Left ventricle myocardium superior (tissue), 1 donor: ENCODE measurements around the gene TSHZ2. TPM values are rescaled to one million over a fixed set of nuclear protein-coding genes. Genes with fewer than 3 reads are reported as not detected.
"Not testable (repeated sequence)": the region's sequence is repeated elsewhere in the genome, so short reads cannot be mapped to it uniquely, and the experiment has no call there.

Experiments used
- ATAC-seq: fragments of 200-7000 bp; cut with Tn5 transposase; one replicate; pipeline ENCODE4 v1.9.1; 2020; ENCODE audit warnings: mild to moderate bottlenecking, moderate library complexity
- DNase-seq: peaks from one replicate; pipeline ENCODE4 v3.0.0-alpha.2; 2020
- intact Hi-C: fragments of 100-400 bp; cut with micrococcal nuclease; formaldehyde crosslinking; loops from one replicate; pipeline ENCODE4 v1.11.0; 2022
- total RNA-seq: library from RNA; stranded (reverse); fragmentation: NEBNext Ultra II Directional; extraction: Animal tissue kit (Norgen Biotek cat#: 25700); gene quantifications from one replicate; pipeline ENCODE4 v1.2.1, GENCODE V29; 2021
- donor health status: DM: no; HTN: yes; CAD: no; lungs with severe emphysema.

TSHZ2 gene
- total RNA-seq, 1 donor from 2014 or later = 5.2 TPM

DNA sequence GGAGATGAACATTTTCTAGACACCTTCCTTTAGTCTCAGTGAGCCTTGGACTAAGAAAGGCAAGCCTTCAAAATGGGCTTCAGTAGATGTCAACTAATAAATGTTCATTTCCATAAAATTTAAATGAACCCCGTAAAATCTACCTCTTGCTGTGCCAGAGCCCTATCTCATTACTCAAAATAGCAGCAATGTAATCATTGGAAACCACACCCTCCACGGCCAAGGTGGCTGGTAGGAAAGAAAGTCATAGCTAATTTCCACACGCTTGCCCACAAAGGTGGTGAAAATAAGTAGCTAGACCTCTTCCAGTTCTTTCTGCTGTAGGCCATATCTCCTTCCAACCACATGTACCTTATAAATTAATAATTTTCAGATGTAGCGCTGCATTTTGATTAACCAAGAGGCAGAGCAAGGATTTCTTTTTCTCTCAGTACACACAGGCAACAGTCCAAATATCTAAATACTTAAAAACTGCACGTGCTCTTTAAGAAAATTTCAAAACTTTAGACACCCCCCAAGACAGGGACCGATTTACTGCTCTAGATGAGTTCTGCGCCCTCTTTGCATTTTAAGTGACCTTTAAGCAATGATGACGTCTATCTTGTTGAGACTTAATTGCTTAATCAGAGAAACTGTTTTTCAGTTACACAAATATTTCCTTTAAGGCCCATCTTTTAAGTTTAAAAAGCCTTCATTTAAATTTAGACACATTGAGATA, 330.7 kb downstream of the TSHZ2 start:
- no peak for ATAC-seq
- no peak for DNase-seq
- intact Hi-C loops = no loop called here

- DNase-seq (no peak), ATAC-seq (no peak)
- intact Hi-C loops = no loop called here
These were observed 331.2 kb downstream of the TSHZ2 start for GRCh38 chr20:53303413-53303760.

DNA sequence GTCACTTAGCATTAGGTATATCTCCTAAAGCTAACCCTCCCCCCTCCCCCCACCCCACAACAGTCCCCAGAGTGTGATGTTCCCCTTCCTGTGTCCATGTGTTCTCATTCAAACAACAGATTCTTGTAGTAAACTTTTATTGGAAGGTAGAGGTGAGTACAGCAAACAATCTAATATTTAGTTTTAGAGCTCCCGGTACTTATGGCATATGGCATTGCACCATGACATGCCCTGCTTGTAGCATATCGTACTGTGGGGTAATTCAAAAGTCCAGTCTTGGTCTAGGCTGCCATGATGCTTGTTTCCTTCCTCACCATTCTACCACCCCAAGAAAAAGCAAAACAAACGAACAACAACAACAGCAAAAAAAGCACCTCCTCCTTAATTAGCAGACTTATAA, 332.0 kb downstream of the TSHZ2 start:
- intact Hi-C loops = no loop called here
- DNase-seq (no peak), ATAC-seq (no peak)

- no peak for ATAC-seq
These were observed 334.1 kb downstream of the TSHZ2 start for GRCh38 chr20:53306192-53306805.

GRCh38 chr20:53307964-53308597, 335.9 kb downstream of the TSHZ2 start:
- intact Hi-C loops = no loop called here
- DNase-seq (no peak), ATAC-seq (no peak)

More at GRCh38 chr20:53306192-53306805, 334.1 kb downstream of the TSHZ2 start:
- DNase-seq = no peak
- intact Hi-C loops = no loop called here

GRCh38 chr20:53309515-53309914, 337.4 kb downstream of the TSHZ2 start:
- intact Hi-C loops = no loop called here
- ATAC-seq (no peak), DNase-seq (no peak)

- ATAC-seq = no peak
- intact Hi-C loops = no loop called here
- no peak for DNase-seq
These were observed 340.8 kb downstream of the TSHZ2 start for GRCh38 chr20:53312957-53313356.

DNA sequence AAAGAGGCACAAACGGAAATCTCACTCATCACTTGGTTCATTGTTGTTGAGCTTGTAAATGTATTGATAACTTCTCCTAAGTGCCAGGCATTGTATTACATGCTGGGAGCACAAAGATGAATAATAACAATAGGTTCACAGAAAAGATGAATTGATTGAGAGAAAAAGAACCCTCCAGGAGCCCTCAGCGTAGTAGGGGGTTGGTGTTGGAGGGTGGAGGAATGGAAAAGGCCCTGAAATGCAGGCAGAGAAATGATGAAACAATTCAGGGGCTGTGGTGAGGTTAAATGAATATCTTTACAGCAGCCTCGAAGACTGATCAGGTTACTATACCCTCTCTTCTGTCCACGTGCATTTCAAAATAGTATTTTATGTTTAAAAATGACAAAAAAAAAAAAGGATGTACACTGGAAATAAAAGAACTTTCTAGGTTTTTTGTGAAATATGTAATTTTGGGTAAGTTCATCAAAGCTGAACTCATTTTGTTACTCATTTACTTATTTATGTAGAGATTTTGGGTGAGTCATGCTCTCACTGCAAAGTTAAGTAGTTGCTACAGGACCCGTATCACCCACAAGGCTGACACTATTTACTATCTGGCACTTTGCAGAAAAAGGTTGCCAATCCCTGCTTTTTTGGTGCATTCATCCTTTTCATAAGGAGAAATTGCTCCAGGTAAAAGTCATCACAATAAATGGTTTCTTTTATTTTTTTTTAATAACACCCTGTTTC, 344.2 kb downstream of the TSHZ2 start:
- ATAC-seq (no peak), DNase-seq (no peak)
- intact Hi-C loops = no loop called here

DNA sequence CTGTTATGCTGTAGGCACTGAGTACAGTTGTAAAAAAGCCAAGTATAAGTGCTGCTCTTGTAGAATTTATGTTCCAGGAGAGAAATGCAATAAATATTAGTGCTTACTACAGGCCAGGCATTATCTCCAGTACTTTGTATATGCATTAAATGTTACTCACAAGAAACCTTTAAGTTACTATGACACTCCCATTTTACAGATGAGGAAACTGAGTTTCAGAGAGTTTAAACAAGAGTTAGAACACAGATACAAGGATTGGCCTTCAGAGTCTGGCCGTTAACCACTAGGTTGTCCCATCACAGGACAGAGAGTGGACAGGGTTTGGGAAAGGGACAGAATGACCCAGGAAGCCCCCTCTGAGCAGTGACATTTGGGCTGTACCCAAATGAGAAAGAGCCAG, 347.0 kb downstream of the TSHZ2 start:
- intact Hi-C loops = no loop called here
- no peak for DNase-seq
- no peak for ATAC-seq

DNA sequence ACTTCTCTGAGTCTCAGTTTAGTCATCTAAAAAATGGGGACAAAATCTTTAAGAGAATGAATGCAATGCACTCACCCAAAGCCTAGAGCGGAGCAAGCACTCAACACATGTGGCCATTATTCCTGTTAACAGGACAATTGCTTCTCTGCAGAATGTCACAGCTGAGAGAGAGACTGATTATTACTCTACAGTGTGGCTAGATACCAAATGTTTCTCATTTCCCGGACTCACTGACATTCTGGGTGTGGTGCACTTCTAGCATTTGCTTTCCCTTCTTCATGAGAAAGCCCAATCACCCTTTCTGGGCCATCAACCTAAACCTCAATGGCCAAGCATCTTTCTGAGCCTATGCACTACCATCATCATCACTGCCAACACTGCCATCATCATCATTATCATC, 347.6 kb downstream of the TSHZ2 start:
- intact Hi-C loops = no loop called here
- ATAC-seq (no peak), DNase-seq (no peak)

- ATAC-seq (no peak), DNase-seq (no peak)
- intact Hi-C loops = no loop called here
These were observed 348.5 kb downstream of the TSHZ2 start for GRCh38 chr20:53320701-53321100.

DNA sequence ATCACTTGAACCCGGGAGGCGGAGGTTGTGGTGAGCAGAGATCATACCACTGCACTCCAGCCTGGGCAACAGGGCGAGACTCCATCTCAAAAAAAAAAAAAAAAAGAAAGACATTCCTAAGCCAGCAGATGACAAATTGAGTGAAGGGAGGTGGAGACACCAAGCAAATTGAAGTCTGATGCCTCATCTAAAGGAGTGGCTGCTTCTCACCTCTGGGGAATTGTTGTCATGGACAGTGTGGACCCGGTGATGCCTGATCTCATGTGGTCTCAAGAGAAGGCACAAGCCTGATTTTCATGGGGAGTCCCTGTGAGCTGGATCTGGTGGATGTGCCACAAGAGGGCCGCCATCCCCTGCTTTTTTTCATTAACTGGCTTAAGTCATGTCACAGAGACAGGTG, 349.4 kb downstream of the TSHZ2 start:
- intact Hi-C loops = no loop called here

DNA sequence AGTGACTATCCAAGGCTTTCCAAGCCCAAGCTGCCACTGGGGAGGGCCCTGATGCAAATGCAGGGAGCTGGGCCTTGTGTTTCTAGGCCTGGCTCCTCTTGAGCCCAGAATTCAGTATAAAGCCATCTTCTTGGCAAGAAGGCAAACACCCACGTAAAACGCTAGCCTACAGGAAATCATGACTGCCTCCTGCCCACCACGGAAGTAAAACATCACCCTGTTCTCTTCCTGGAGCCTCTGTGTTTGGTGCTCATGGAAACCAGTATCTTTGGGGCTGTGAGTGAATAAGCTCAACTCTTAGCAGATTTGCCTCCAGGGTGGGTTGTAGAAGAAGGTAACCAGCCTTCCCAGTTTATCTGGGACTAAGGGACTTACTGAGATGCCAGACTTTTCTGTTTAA, 350.5 kb downstream of the TSHZ2 start:
- no peak for ATAC-seq
- no peak for DNase-seq
- intact Hi-C loops = no loop called here

More for the DNA sequence above, 349.4 kb downstream of the TSHZ2 start:
- no peak for ATAC-seq
- no peak for DNase-seq

- intact Hi-C loops, DNase-seq, ATAC-seq: not testable (repeated sequence)
These were observed 351.3 kb downstream of the TSHZ2 start for GRCh38 chr20:53323460-53323859.

DNA sequence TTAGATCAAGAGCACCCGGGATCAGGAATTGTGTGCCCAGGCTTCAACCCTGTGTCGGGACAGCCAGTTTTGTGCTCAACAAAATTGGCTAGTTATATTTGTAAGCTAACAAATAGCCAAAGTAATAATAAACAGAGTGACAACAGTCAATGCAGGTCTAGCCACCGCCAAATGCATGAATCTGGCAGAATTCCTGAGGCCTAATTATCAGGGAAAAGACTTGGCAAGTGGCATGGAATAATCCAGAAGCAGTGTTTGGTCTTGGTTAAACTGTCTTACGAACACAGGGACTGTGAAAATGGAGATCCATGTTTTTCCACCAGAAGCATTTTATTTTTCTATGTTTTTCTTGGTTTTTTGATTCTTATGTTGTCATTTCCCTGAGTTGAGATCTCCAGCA, 352.7 kb downstream of the TSHZ2 start:
- no peak for DNase-seq
- ATAC-seq = no peak
- intact Hi-C loops = no loop called here

GRCh38 chr20:53328961-53329360, 356.8 kb downstream of the TSHZ2 start:
- ATAC-seq (no peak), DNase-seq (no peak)
- intact Hi-C loops = no loop called here

DNA sequence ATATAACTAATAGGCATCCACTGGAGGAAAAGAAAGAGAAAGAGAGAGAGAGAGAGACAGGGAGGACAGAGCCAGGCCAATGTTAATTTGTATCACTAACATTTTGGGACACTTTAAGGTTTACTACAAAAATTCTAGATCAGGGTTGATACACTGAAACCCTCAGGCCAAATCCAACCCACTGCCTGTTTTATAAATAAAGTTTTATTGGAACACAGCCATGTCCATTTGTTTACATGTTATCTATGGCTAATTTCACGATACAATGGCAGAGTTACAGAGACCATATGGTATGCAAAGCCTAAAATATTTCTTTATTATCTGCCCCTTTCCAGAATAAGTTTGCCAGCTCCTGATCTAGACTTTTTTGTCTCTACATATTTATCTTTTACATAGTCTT, 357.6 kb downstream of the TSHZ2 start:
- DNase-seq (no peak), ATAC-seq (no peak)
- intact Hi-C loops = no loop called here

GRCh38 chr20:53330601-53331140, 358.5 kb downstream of the TSHZ2 start:
- ATAC-seq = peak; percentile 47
- no peak for DNase-seq
- intact Hi-C loops = no loop called here

DNA sequence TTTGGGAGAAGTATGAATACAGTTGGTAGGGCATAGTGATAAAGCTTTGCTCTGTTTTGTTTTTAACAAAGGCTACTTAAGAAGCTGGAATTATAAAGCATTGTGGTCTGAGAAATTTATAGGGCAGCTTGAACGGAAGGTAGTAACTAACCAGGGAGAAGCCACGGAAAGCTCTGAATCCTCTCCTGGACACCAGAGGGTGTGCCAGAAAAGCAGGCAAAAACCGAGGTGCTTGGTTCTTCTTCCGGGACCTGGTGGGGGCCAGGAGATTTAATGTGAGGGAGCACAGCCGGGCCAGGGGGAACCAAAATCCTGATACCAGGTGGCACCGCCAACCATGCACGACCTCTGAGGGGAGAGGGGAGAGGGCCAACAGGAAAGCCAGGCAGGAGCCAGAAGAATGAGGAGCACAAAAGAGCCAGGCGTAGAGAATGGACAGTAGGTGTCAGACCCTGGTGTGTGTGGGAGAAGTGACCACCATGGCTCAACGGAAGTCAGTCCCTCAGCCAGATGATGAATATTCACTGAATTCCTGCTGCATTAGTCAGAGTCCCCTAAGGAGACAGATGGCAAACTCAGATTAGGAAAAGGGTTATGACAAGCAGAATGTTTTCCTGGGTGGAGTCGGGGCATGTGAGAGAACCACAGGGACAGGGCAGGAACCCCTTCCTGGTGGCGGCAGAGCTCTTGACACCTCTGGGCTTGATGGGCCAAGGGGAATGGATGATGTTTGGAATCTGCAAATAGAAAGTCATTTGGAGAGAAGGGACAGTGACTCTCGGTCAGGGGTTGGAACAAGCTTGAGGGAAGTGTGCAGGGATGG, 359.2 kb downstream of the TSHZ2 start:
- intact Hi-C loops = no loop called here
- peak; percentile 38 for ATAC-seq
- DNase-seq = no peak
